Endothelial cell of umbilical vein (primary cell): ENCODE measurements around the gene RALGPS1. TPM values are rescaled to one million over a fixed set of nuclear protein-coding genes. Genes with fewer than 3 reads are reported as not detected.

Source experiments
- BruUV-seq: library from RNA; stranded (reverse); fragments of 400-500 nt; replicated peaks from 2 replicates; lab custom pipeline; 2021; lab: Mats Ljungman, UMichigan
- CTCF ChIA-PET: fragments of 300-600, 350-600 bp; sonication (Branson Sonifier 250); formaldehyde crosslinking; loops from one replicate; lab custom pipeline; 2021; ENCODE audit warnings: antibody characterized with exemption, inconsistent platforms; lab: Charles Lee
- POLR2A ChIA-PET: fragments of 300-600, 350-600 bp; sonication (Branson Sonifier 250); formaldehyde crosslinking; loops from one replicate; lab custom pipeline; 2021; ENCODE audit warnings: antibody characterized with exemption, inconsistent platforms; lab: Charles Lee
- DNase-seq: peaks from one replicate; pipeline ENCODE4 v3.0.0-alpha.2; 2011; ENCODE audit warnings: low read depth, low spot score
- FAIRE-seq: peaks from 2 replicates; lab custom pipeline; 2011; peaks lifted over from hg19 to GRCh38; lab: Jason Lieb, UNC
- H2AFZ ChIP-seq: 2 replicates; pipeline ENCODE4 v1.6.0; 2012; ENCODE audit warnings: low read depth, low read length, control low read depth, inconsistent platforms
- H3K27ac ChIP-seq: 2 replicates; pipeline ENCODE4 v1.5.1; 2011; ENCODE audit warnings: low read depth, mild to moderate bottlenecking, control low read depth, low read length, moderate library complexity; ENCODE audit not compliant: insufficient read depth
- H3K27me3 ChIP-seq, 2 experiments: 2 replicates each; pipeline versions ENCODE4 v1.6.0 to v1.6.1; 2011; ENCODE audit warnings: low read length in 2 of 2, mixed read lengths in 1 of 2; ENCODE audit not compliant: control insufficient read depth in 2 of 2, insufficient read depth in 2 of 2
- H3K36me3 ChIP-seq, 2 experiments: 2 replicates in 1 of 2; 3 replicates in 1 of 2; pipeline ENCODE4 v1.5.1; 2011; ENCODE audit warnings: low read length in 2 of 2, mild to moderate bottlenecking in 1 of 2, moderate library complexity in 1 of 2; ENCODE audit not compliant: control insufficient read depth in 2 of 2, insufficient read depth in 2 of 2; ENCODE audit errors: extremely low read depth in 1 of 2
- H3K4me1 ChIP-seq: 3 replicates; pipeline ENCODE4 v1.5.1; 2011; ENCODE audit warnings: mild to moderate bottlenecking, low read length; ENCODE audit not compliant: control insufficient read depth, insufficient read depth; ENCODE audit errors: extremely low read depth
- H3K4me2 ChIP-seq: 2 replicates; pipeline ENCODE4 v1.6.1; 2011; ENCODE audit warnings: low read length, control low read depth, mixed read lengths; ENCODE audit not compliant: insufficient read depth
- H3K4me3 ChIP-seq, 3 experiments: fragments of 200-600 bp in 1 of 3; sonication (generic), shearing (Covaris generic) in 1 of 3; replicated peaks in 1 of 3; 2 replicates each; pipeline ENCODE4 v1.5.1; 2011 to 2016; ENCODE audit warnings: control low read depth in 3 of 3, low read length in 3 of 3, mild to moderate bottlenecking in 2 of 3, inconsistent platforms in 1 of 3, low read depth in 1 of 3, moderate library complexity in 1 of 3; ENCODE audit not compliant: insufficient read depth in 1 of 3
- H3K79me2 ChIP-seq: 2 replicates; pipeline ENCODE4 v1.6.0; 2012; ENCODE audit warnings: low read length, inconsistent platforms; ENCODE audit not compliant: control insufficient read depth, insufficient read depth
- H3K9ac ChIP-seq: replicated peaks from 2 replicates; pipeline ENCODE3; 2011; ENCODE audit warnings: low read length, control low read depth; ENCODE audit not compliant: insufficient read depth; ENCODE audit errors: extremely low read depth
- H3K9me1 ChIP-seq: replicated peaks from 3 replicates; pipeline ENCODE4 v1.6.0; 2011; ENCODE audit warnings: mild to moderate bottlenecking, low read length; ENCODE audit not compliant: control insufficient read depth, insufficient read depth; ENCODE audit errors: extremely low read depth
- H3K9me3 ChIP-seq: replicated peaks from 2 replicates; pipeline ENCODE4 v1.5.1; 2012; ENCODE audit warnings: low read length, inconsistent platforms; ENCODE audit not compliant: control insufficient read depth, insufficient read depth
- H4K20me1 ChIP-seq: replicated peaks from 2 replicates; pipeline ENCODE3; 2011; ENCODE audit warnings: mild to moderate bottlenecking, low read length; ENCODE audit not compliant: control insufficient read depth, insufficient read depth; ENCODE audit errors: extremely low read depth
- CTCF ChIP-seq, 2 donors: IDR thresholded peaks; 1 replicate in 1 of 2; 2 replicates in 1 of 2; pipeline ENCODE4 v1.5.1; 2011; ENCODE audit warnings: low read length in 2 of 2, mild to moderate bottlenecking in 2 of 2, moderate library complexity in 2 of 2, control low read depth in 1 of 2, inconsistent platforms in 1 of 2, low read depth in 1 of 2; ENCODE audit not compliant: insufficient read depth in 1 of 2; ENCODE audit errors: extremely low read depth in 1 of 2
- EZH2 ChIP-seq: IDR thresholded peaks from 2 replicates; pipeline ENCODE4 v1.6.1; 2012; ENCODE audit warnings: borderline replicate concordance, low read depth, mild to moderate bottlenecking, moderate library complexity, low read length, inconsistent platforms; ENCODE audit not compliant: severe bottlenecking
- FOS ChIP-seq: IDR thresholded peaks from 2 replicates; pipeline ENCODE4 v1.6.1; 2011; ENCODE audit warnings: mild to moderate bottlenecking, low read length, moderate library complexity, borderline replicate concordance; ENCODE audit not compliant: insufficient read depth
- GATA2 ChIP-seq: IDR thresholded peaks from 2 replicates; pipeline ENCODE4 v1.7.0; 2011; ENCODE audit warnings: low read depth, mild to moderate bottlenecking, moderate library complexity, mixed read lengths, low read length; ENCODE audit not compliant: insufficient read length, insufficient read depth
- MAX ChIP-seq: IDR thresholded peaks from 2 replicates; pipeline ENCODE4 v1.6.1; 2011; ENCODE audit not compliant: insufficient read depth, insufficient read length
- MYC ChIP-seq: IDR thresholded peaks from one replicate; pipeline ENCODE4 v1.6.1; 2011; ENCODE audit warnings: mild to moderate bottlenecking, low read depth, low read length
- POLR2A ChIP-seq: IDR thresholded peaks from 2 replicates; pipeline ENCODE4 v1.6.1; 2012; ENCODE audit warnings: low read depth, mild to moderate bottlenecking, control low read depth, low read length
- POLR2AphosphoS5 ChIP-seq: IDR thresholded peaks from 2 replicates; pipeline ENCODE4 v1.6.1; 2012; ENCODE audit warnings: low read depth, mild to moderate bottlenecking, control low read depth, low read length, moderate library complexity; ENCODE audit not compliant: insufficient read depth
- dilution Hi-C: fragments of 300-500 bp; cut with MboI; formaldehyde crosslinking; loops from one replicate; pipeline ENCODE4 v1.15.0; 2019; ENCODE audit warnings: low sequenced_read_pairs; ENCODE audit not compliant: extremely low pct_ligation_motif_present
- intact Hi-C: fragments of 100-400 bp; cut with micrococcal nuclease; formaldehyde crosslinking; loops from one replicate; pipeline ENCODE4 v1.10.0; 2022
- polyA plus RNA-seq, 4 experiments: library from polyadenylated mRNA; depleted of rRNA in 3 of 4; stranded (reverse) in 3 of 4; unstranded in 1 of 4; fragments of >200 nt; gene quantifications; 2 replicates each; pipeline versions ENCODE4 v1.2.1 to v1.2.3, GENCODE V29; 2011 to 2012; ENCODE audit warnings: missing spikeins in 1 of 4
- total RNA-seq: library from RNA; stranded (reverse); gene quantifications from 2 replicates; pipeline ENCODE4 v1.2.3, GENCODE V29; 2021

Gene RALGPS1
- total and polyA plus RNA-seq, 2 donors (not counting 3 experiments of a cell fraction or from before 2014, with no cell fraction given): 3.8 to 5.5 TPM

GRCh38 chr9:127078336-127078735 lies 163.8 kb downstream of the RALGPS1 start:
- Histone ChIP-seq H2AFZ (no peak overlapping the region), H3K4me3 (no peak overlapping the region), H3K27ac (no peak overlapping the region), H3K79me2 (no peaks in the 10 kb centered on the region), H3K9me1 (no peaks in the 10 kb centered on the region), H3K9ac (no peak overlapping the region), H3K27me3 (no peaks in the 10 kb centered on the region), H4K20me1 (no peaks in the 10 kb centered on the region), H3K4me2 (no peak overlapping the region), H3K9me3 (no peaks in the 10 kb centered on the region), H3K36me3 (no peaks in the 10 kb centered on the region), H3K4me1 (peaks cover 23% of the 10 kb centered on the region)
- TF ChIP-seq FOS: no peak
- TF ChIP-seq GATA2: no peak
- TF ChIP-seq MAX: no peak
- no peak for TF ChIP-seq POLR2AphosphoS5
- TF ChIP-seq EZH2: no peak
- TF ChIP-seq POLR2A: no peak
- no peak for TF ChIP-seq MYC
- no peak for TF ChIP-seq CTCF (IDR thresholded peaks at IDR 0.05; ENCODE audit: extremely low read depth in 1 of 2, insufficient read depth in 1 of 2, low read depth in 1 of 2, low read length in 2 of 2)
- BruUV-seq: no TSS peak
- dilution Hi-C loops: no loop called here
- FAIRE-seq (no peak), DNase-seq (no peak)
- intact Hi-C loops: no loop called here
- ChIA-PET CTCF (interaction anchor here (1.2 kb wide), 1 partner anchor 16 kb away, joined by 3 read pairs; no protein-coding TSS in a partner anchor), POLR2A (no interaction called here)
